Right lobe of liver (tissue), 4 donors: ENCODE results near the gene PGAM1.

Experiments used
- POLR2A ChIP-seq: fragments of 450-650 bp; IDR thresholded peaks from one replicate; pipeline ENCODE4 v1.6.1; 2017; ENCODE audit warnings: antibody characterized with exemption, mild to moderate bottlenecking
- TF ChIP-seq, protein P1 (sequence below), 4 donors: fragments of 200-600 bp in 3 of 4; fragments of 450-650 bp in 1 of 4; IDR thresholded peaks; one replicate each; pipeline versions ENCODE4 v1.5.1 to v1.8.0; 2016 to 2022; ENCODE audit warnings: antibody characterized with exemption in 4 of 4, mild to moderate bottlenecking in 2 of 4
- donor health status: DM: no; HTN: no; CAD: no.
- donor health status: DM: no; HTN: no; CAD: no.
- donor health status: DM: no; HTN: yes; CAD: no.

DNA sequence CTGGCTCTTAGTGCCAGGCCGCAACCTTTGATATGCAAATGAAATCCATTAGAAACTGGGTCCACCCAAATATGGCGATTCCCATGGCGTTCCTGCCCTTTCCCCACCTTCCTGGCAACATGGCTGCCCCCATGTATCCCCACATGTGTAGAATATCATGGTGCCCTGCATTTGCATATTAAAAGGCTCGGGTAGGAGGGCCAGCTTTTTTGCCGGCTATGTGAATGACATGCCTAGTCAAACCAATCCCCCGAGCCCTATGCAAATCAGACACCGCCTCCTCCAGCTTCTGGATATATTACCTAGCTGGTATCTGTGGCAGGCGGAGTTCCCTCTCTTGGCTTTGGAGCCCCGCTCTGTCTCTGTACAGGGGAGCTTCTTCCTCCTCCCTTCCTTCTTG lies 53.9 kb downstream of the PGAM1 start:
- no peak for TF ChIP-seq POLR2A
- TF ChIP-seq, protein P1, sequence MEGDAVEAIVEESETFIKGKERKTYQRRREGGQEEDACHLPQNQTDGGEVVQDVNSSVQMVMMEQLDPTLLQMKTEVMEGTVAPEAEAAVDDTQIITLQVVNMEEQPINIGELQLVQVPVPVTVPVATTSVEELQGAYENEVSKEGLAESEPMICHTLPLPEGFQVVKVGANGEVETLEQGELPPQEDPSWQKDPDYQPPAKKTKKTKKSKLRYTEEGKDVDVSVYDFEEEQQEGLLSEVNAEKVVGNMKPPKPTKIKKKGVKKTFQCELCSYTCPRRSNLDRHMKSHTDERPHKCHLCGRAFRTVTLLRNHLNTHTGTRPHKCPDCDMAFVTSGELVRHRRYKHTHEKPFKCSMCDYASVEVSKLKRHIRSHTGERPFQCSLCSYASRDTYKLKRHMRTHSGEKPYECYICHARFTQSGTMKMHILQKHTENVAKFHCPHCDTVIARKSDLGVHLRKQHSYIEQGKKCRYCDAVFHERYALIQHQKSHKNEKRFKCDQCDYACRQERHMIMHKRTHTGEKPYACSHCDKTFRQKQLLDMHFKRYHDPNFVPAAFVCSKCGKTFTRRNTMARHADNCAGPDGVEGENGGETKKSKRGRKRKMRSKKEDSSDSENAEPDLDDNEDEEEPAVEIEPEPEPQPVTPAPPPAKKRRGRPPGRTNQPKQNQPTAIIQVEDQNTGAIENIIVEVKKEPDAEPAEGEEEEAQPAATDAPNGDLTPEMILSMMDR (IDR thresholded peaks at IDR 0.05), result no peak
